H1 (cell line): ENCODE data around the gene TMEM165. TPM values are rescaled to one million over a fixed set of nuclear protein-coding genes. Genes with fewer than 3 reads are reported as not detected.

Source experiments
- CTCF ChIA-PET: fragments of 300-600 bp; sonication (Branson Sonifier 250); formaldehyde crosslinking; loops from one replicate; lab custom pipeline; 2021; ENCODE audit not compliant: partially characterized antibody; lab: Charles Lee
- POLR2A ChIA-PET: fragments of 300-600 bp; sonication (Branson Sonifier 250); formaldehyde crosslinking; loops from one replicate; lab custom pipeline; 2021; ENCODE audit warnings: inconsistent platforms; ENCODE audit not compliant: partially characterized antibody; lab: Charles Lee
- DNase-seq, 2 experiments: peaks; one replicate each; pipeline versions ENCODE4 v3.0.0 to v3.0.0-alpha.2; 2010 to 2022; ENCODE audit warnings: low spot score in 2 of 2, low read depth in 1 of 2, mixed read lengths in 1 of 2
- FAIRE-seq: peaks from 2 replicates; lab custom pipeline; 2011; peaks lifted over from hg19 to GRCh38; lab: Jason Lieb, UNC
- H2AFZ ChIP-seq: 2 replicates; pipeline ENCODE4 v1.8.1; 2012; ENCODE audit warnings: low read length, inconsistent platforms
- H2AK5ac ChIP-seq: 2 replicates; pipeline ENCODE4 v1.6.1; 2013; ENCODE audit warnings: low read depth, low read length
- H2BK120ac ChIP-seq: replicated peaks from 2 replicates; pipeline ENCODE3; 2013; ENCODE audit warnings: low read depth, low read length, inconsistent platforms
- H2BK12ac ChIP-seq: 2 replicates; pipeline ENCODE4 v1.6.1; 2013; ENCODE audit warnings: low read depth, low read length
- H2BK15ac ChIP-seq: 2 replicates; pipeline ENCODE4 v1.6.1; 2013; ENCODE audit warnings: low read length
- H2BK20ac ChIP-seq: 2 replicates; pipeline ENCODE4 v1.6.1; 2013; ENCODE audit warnings: low read length
- H2BK5ac ChIP-seq: 2 replicates; pipeline ENCODE4 v1.6.1; 2013; ENCODE audit warnings: low read depth, low read length
- H3K14ac ChIP-seq: 2 replicates; pipeline ENCODE4 v1.6.1; 2013; ENCODE audit warnings: inconsistent platforms; ENCODE audit not compliant: insufficient read length
- H3K18ac ChIP-seq: 2 replicates; pipeline ENCODE4 v1.6.1; 2013; ENCODE audit warnings: low read length; ENCODE audit errors: extremely low read depth
- H3K23ac ChIP-seq: 2 replicates; pipeline ENCODE4 v1.6.1; 2013; ENCODE audit warnings: inconsistent platforms; ENCODE audit not compliant: insufficient read length
- H3K23me2 ChIP-seq: 2 replicates; pipeline ENCODE4 v1.6.1; 2013; ENCODE audit warnings: low read depth, low read length
- H3K27ac ChIP-seq: 2 replicates; pipeline ENCODE4 v1.6.1; 2011; ENCODE audit warnings: low read depth, low read length, inconsistent platforms
- H3K27me3 ChIP-seq, 4 experiments: replicated peaks in 1 of 4; 1 replicate in 1 of 4; 2 replicates in 3 of 4; pipeline versions ENCODE4 v1.6.1 to v1.8.1; 2011 to 2013; ENCODE audit warnings: low read length in 3 of 4, mild to moderate bottlenecking in 3 of 4, inconsistent platforms in 2 of 4, mixed read lengths in 2 of 4, moderate library complexity in 1 of 4; ENCODE audit not compliant: control insufficient read depth in 3 of 4, insufficient read depth in 3 of 4; ENCODE audit errors: extremely low read depth in 1 of 4
- H3K36me3 ChIP-seq, 4 experiments: 2 replicates each; pipeline versions ENCODE4 v1.6.1 to v1.8.1; 2011 to 2013; ENCODE audit warnings: mild to moderate bottlenecking in 4 of 4, low read length in 3 of 4, moderate library complexity in 2 of 4, control low read depth in 1 of 4, inconsistent platforms in 1 of 4; ENCODE audit not compliant: insufficient read depth in 4 of 4, control insufficient read depth in 2 of 4
- H3K4ac ChIP-seq: replicated peaks from 2 replicates; pipeline ENCODE3; 2013; ENCODE audit warnings: low read length, low read depth, mixed read lengths, inconsistent platforms; ENCODE audit not compliant: insufficient read length
- H3K4me1 ChIP-seq, 4 experiments: replicated peaks in 1 of 4; 1 replicate in 1 of 4; 2 replicates in 3 of 4; pipeline versions ENCODE4 v1.6.1 to v1.8.1; 2011 to 2013; ENCODE audit warnings: low read length in 3 of 4, inconsistent platforms in 2 of 4, mixed read lengths in 1 of 4; ENCODE audit not compliant: insufficient read depth in 4 of 4, control insufficient read depth in 3 of 4
- H3K4me2 ChIP-seq, 2 experiments: 2 replicates each; pipeline versions ENCODE4 v1.6.1 to v1.8.1; 2011 to 2013; ENCODE audit warnings: low read depth in 2 of 2, low read length in 2 of 2, control low read depth in 1 of 2, inconsistent platforms in 1 of 2, mild to moderate bottlenecking in 1 of 2; ENCODE audit not compliant: insufficient read depth in 1 of 2
- H3K4me3 ChIP-seq, 4 experiments: fragments of 200-600, 300-600 bp in 1 of 4; sonication (generic), shearing (Covaris generic), sonication (Bioruptor Twin) in 1 of 4; 2 replicates each; pipeline versions ENCODE4 v1.5.1 to v1.8.1; 2011 to 2016; ENCODE audit warnings: low read length in 4 of 4, low read depth in 3 of 4, control low read depth in 2 of 4, inconsistent platforms in 2 of 4, mild to moderate bottlenecking in 2 of 4, mixed read lengths in 1 of 4, moderate library complexity in 1 of 4; ENCODE audit not compliant: insufficient read depth in 2 of 4; ENCODE audit errors: extremely low read depth in 1 of 4
- H3K56ac ChIP-seq: replicated peaks from 2 replicates; pipeline ENCODE3; 2013; ENCODE audit warnings: low read depth, mild to moderate bottlenecking, mixed read lengths, low read length, inconsistent platforms; ENCODE audit not compliant: insufficient read length
- H3K79me1 ChIP-seq: 2 replicates; pipeline ENCODE4 v1.6.1; 2013; ENCODE audit warnings: low read depth, low read length, control low read depth
- H3K79me2 ChIP-seq, 2 experiments: 2 replicates each; pipeline versions ENCODE4 v1.6.1 to v1.8.1; 2012 to 2013; ENCODE audit warnings: low read length in 2 of 2, mild to moderate bottlenecking in 2 of 2, inconsistent platforms in 1 of 2; ENCODE audit not compliant: insufficient read depth in 2 of 2, control insufficient read depth in 1 of 2
- H3K9ac ChIP-seq, 4 experiments: replicated peaks in 1 of 4; 1 replicate in 1 of 4; 2 replicates in 3 of 4; pipeline versions ENCODE4 v1.6.1 to v1.8.1; 2011 to 2013; ENCODE audit warnings: low read depth in 3 of 4, low read length in 3 of 4, control low read depth in 2 of 4, mild to moderate bottlenecking in 2 of 4, moderate library complexity in 2 of 4, inconsistent platforms in 1 of 4; ENCODE audit errors: extremely low read depth in 1 of 4
- H3K9me3 ChIP-seq, 2 experiments: 2 replicates each; pipeline versions ENCODE4 v1.6.1 to v1.8.1; 2012 to 2013; ENCODE audit warnings: mild to moderate bottlenecking in 2 of 2, moderate library complexity in 2 of 2, control low read depth in 1 of 2, inconsistent platforms in 1 of 2, low read depth in 1 of 2, low read length in 1 of 2, mixed read lengths in 1 of 2; ENCODE audit not compliant: insufficient read depth in 2 of 2
- H4K20me1 ChIP-seq, 2 experiments: replicated peaks in 1 of 2; 2 replicates each; pipeline versions ENCODE3 to v1.8.1; 2011 to 2013; ENCODE audit warnings: inconsistent platforms in 2 of 2, low read length in 2 of 2, mild to moderate bottlenecking in 1 of 2; ENCODE audit not compliant: insufficient read depth in 2 of 2, control insufficient read depth in 1 of 2
- H4K5ac ChIP-seq: 2 replicates; pipeline ENCODE4 v1.6.1; 2013; ENCODE audit warnings: low read length, low read depth, mixed read lengths, inconsistent platforms; ENCODE audit not compliant: insufficient read length
- H4K8ac ChIP-seq: 2 replicates; pipeline ENCODE4 v1.8.0; 2013; ENCODE audit warnings: mild to moderate bottlenecking, moderate library complexity, low read length, inconsistent platforms; ENCODE audit not compliant: insufficient read depth; ENCODE audit errors: extremely low read depth
- H4K91ac ChIP-seq: replicated peaks from 2 replicates; pipeline ENCODE3; 2013; ENCODE audit warnings: low read length, mixed read lengths, inconsistent platforms; ENCODE audit not compliant: insufficient read length
- GABPA ChIP-seq: IDR thresholded peaks from 2 replicates; pipeline ENCODE4 v1.6.1; 2011; ENCODE audit warnings: mild to moderate bottlenecking, low read length, moderate library complexity, borderline replicate concordance; ENCODE audit not compliant: insufficient read depth
- GTF2F1 ChIP-seq: IDR thresholded peaks from 2 replicates; pipeline ENCODE4 v1.6.1; 2012; ENCODE audit warnings: low read depth, low read length, improper control_type of control experiment, borderline replicate concordance
- HDAC6 ChIP-seq: IDR thresholded peaks from one replicate; pipeline ENCODE4 v1.7.1; 2012; ENCODE audit warnings: low read depth, mild to moderate bottlenecking, inconsistent platforms, low read length, moderate library complexity
- RNF2 ChIP-seq: fragments of 200-900, 300-1000 bp; sonication (generic); IDR thresholded peaks from 2 replicates; pipeline ENCODE4 v1.7.1; 2016; ENCODE audit warnings: borderline replicate concordance, low read depth, mild to moderate bottlenecking, antibody characterized with exemption, low read length; ENCODE audit not compliant: poor library complexity, severe bottlenecking; ENCODE audit errors: missing control alignments
- RXRA ChIP-seq: IDR thresholded peaks from 2 replicates; pipeline ENCODE4 v1.6.1; 2011; ENCODE audit warnings: low read depth, mild to moderate bottlenecking, low read length, moderate library complexity; ENCODE audit not compliant: insufficient read depth
- SIX5 ChIP-seq: IDR thresholded peaks from 2 replicates; pipeline ENCODE4 v1.6.1; 2011; ENCODE audit warnings: mild to moderate bottlenecking, low read depth, low read length
- SP2 ChIP-seq: IDR thresholded peaks from 2 replicates; pipeline ENCODE4 v1.6.1; 2012; ENCODE audit warnings: mild to moderate bottlenecking, low read length, inconsistent platforms
- YY1 ChIP-seq: IDR thresholded peaks from 2 replicates; pipeline ENCODE4 v1.6.1; 2011; ENCODE audit warnings: low read depth, mild to moderate bottlenecking, low read length
- WGBS, 2 experiments: shearing (Covaris generic) in 1 of 2; methylation state at CpG; one replicate each; pipeline versions ENCODE4 v1.1.6 to v1.1.7; 2013 to 2015; ENCODE audit warnings: low lambda C conversion rate in 2 of 2, mixed read lengths in 2 of 2, inconsistent platforms in 1 of 2, low coverage in 1 of 2, missing lambda C conversion rate in 1 of 2; ENCODE audit not compliant: insufficient replicate concordance in 2 of 2, insufficient coverage in 1 of 2, insufficient read length in 1 of 2; ENCODE audit errors: extremely low coverage in 1 of 2, missing lambda C conversion rate in 1 of 2; 5-methylcytosine and 5-hydroxymethylcytosine counted together
- polyA plus RNA-seq, 7 experiments: library from polyadenylated mRNA; depleted of rRNA in 3 of 7; stranded (reverse) in 5 of 7; unstranded in 2 of 7; fragments of >200 nt in 5 of 7; fragments of 200-250 nt in 2 of 7; gene quantifications; 1 replicate in 5 of 7; 2 replicates in 1 of 7; 4 replicates in 1 of 7; pipeline versions ENCODE4 v1.2.1 to v1.2.3, GENCODE V29; 2011 to 2013; ENCODE audit warnings: missing spikeins in 2 of 7, mixed read lengths in 2 of 7
- total RNA-seq: library from RNA; stranded (reverse); fragmentation: NEBNext Ultra II Directional; extraction: Animal tissue kit (Norgen Biotek cat#: 25700); gene quantifications from 2 replicates; pipeline ENCODE4 v1.2.1, GENCODE V29; 2021
- TF ChIP-seq, protein P1 (sequence below): IDR thresholded peaks from 2 replicates; pipeline ENCODE4 v1.6.1; 2012; ENCODE audit warnings: low read length, inconsistent platforms

The TMEM165 gene
- total and polyA plus RNA-seq, 2 of the 8 experiments (the other 6 are each of a cell fraction or from before 2014, with no cell fraction given): 85.5 to 125 TPM

DNA sequence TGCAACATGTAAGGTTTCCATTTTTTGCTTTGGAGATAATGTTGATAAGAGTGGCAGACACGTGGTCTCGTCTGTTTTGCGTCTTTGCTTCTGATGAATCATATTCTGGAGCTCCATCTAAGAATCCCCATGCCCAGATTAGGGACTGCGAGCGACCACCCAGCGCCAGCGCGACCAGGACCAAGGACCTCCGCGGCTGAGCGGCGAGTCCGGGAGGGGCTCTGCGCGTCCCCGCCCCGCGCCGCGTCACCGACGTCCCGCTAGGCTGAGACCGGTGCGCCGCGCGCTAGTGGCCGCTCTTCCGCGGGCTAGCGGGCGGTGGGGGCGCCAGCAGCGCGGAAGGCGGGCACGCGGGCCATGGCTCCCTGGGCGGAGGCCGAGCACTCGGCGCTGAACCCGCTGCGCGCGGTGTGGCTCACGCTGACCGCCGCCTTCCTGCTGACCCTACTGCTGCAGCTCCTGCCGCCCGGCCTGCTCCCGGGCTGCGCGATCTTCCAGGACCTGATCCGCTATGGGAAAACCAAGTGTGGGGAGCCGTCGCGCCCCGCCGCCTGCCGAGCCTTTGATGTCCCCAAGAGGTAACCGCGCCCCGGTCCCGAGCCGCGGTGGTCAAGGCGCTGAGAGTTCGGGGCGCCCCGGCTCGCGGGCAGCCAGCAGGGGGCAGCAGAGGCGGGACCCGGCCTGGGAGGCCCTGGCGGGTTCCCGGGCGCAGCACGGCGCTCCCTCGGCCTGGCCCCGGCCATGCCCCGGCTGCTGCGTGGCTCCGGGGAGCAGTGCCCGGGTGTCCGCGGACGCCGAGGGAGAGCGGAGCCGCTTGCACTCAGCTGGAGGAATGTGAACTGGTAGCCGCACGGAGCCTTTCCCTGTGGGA lies 49.5 kb upstream of the TMEM165 start, which contains the start of gene SRD5A3:
SRD5A3 (plus strand) TSS at position 263 of the 871 bp plus-strand sequence; CDS start at position 358, 95 bp downstream.
- Histone ChIP-seq H3K9ac (peak within 1 kb of the TSS; percentile 33 to 73 (median 68); a peak in 6 of 7 replicates), H3K4me3 (peak within 1 kb of the TSS; percentile 42 to 79 (median 64)), H3K18ac (peak within 1 kb of the TSS; percentile 96), H3K4ac (peak within 1 kb of the TSS; percentile 93), H3K14ac (no peak within 1 kb of the TSS), H3K27me3 (no peaks in the 10 kb centered on the region), H4K91ac (peak within 1 kb of the TSS; percentile 59), H4K8ac (peak within 1 kb of the TSS; percentile 94), H3K4me2 (peak within 1 kb of the TSS; percentile 28 to 86), H2BK120ac (no peak within 1 kb of the TSS), H3K23ac (no peak within 1 kb of the TSS), H3K23me2 (no peaks in the 10 kb centered on the region), H3K79me1 (no peaks in the 10 kb centered on the region), H3K9me3 (no peaks in the 10 kb centered on the region), H3K27ac (peak within 1 kb of the TSS; percentile 46; the same call in 1 of the 2 replicates), H4K5ac (peak within 1 kb of the TSS; percentile 59), H2AFZ (peak within 1 kb of the TSS; percentile 92), H2BK5ac (peak within 1 kb of the TSS; percentile 69; the same call in 1 of the 2 replicates), H3K56ac (peak within 1 kb of the TSS; percentile 54), H2AK5ac (no peak within 1 kb of the TSS), H2BK12ac (0 out of 2 replicates have a peak within 1 kb of the TSS, but pooled peaks have one; percentile 4), H3K36me3 (no peaks in the 10 kb centered on the region), H4K20me1 (no peaks in the 10 kb centered on the region), H3K4me1 (peaks cover 0 to 9% (median 5%) of the 10 kb centered on the region in 4 experiments), H3K79me2 (no peaks in the 10 kb centered on the region), H2BK15ac (no peak within 1 kb of the TSS; the same call in 1 of the 2 replicates), H2BK20ac (no peak within 1 kb of the TSS)
- CTCF ChIA-PET: interaction anchor here (0.6 to 2.3 kb wide), 24 partner anchors 8 to 397 kb away, joined by 3 to 15 read pairs (median 4); no protein-coding TSS in a partner anchor
- 4% methylated on average over 40 of the region's 95 CpGs; no CpG with 5 or more reads in 1 of the 2 experiments for WGBS, 2 experiments
- POLR2A ChIA-PET: interaction anchor here (0.7 to 1.5 kb wide), 11 partner anchors 10 to 473 kb away, joined by 3 to 6 read pairs (median 4); partner anchors contain the start of genes EXOC1L and TMEM165
- FAIRE-seq (no peak), DNase-seq (peak; percentile 44 to 95)
- no peak for TF ChIP-seq SIX5
- no peak; the same call in none of the 2 replicates for TF ChIP-seq YY1
- TF ChIP-seq RXRA: no peak
- TF ChIP-seq GTF2F1: no peak
- TF ChIP-seq, protein P1, sequence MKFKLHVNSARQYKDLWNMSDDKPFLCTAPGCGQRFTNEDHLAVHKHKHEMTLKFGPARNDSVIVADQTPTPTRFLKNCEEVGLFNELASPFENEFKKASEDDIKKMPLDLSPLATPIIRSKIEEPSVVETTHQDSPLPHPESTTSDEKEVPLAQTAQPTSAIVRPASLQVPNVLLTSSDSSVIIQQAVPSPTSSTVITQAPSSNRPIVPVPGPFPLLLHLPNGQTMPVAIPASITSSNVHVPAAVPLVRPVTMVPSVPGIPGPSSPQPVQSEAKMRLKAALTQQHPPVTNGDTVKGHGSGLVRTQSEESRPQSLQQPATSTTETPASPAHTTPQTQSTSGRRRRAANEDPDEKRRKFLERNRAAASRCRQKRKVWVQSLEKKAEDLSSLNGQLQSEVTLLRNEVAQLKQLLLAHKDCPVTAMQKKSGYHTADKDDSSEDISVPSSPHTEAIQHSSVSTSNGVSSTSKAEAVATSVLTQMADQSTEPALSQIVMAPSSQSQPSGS: no peak
- peak; percentile 30 for TF ChIP-seq RNF2
- no peak for TF ChIP-seq HDAC6
- no peak for TF ChIP-seq SP2
- no peak for TF ChIP-seq GABPA
